Hepatocyte (in vitro differentiated cells): ENCODE measurements around the gene TRIM9. TPM values are rescaled to one million over a fixed set of nuclear protein-coding genes. Genes with fewer than 3 reads are reported as not detected.

Experiments
- DNase-seq: peaks from one replicate; pipeline ENCODE4 v3.0.0-alpha.2; 2016; ENCODE audit warnings: low spot score
- H2AFZ ChIP-seq: fragments of 200-600 bp; sonication (generic); 2 replicates; pipeline ENCODE4 v1.6.0; 2016; ENCODE audit warnings: antibody characterized with exemption, mild to moderate bottlenecking
- H3K27ac ChIP-seq: fragments of 200-600 bp; sonication (generic); 2 replicates; pipeline ENCODE4 v1.5.1; 2016; ENCODE audit warnings: mild to moderate bottlenecking
- H3K27me3 ChIP-seq: fragments of 200-600 bp; sonication (generic); 2 replicates; pipeline ENCODE4 v1.6.1; 2016
- H3K36me3 ChIP-seq: fragments of 200-600 bp; sonication (generic); replicated peaks from 2 replicates; pipeline ENCODE4 v1.5.1; 2016; ENCODE audit warnings: low read depth; ENCODE audit not compliant: insufficient read depth
- H3K4me1 ChIP-seq: fragments of 200-600 bp; sonication (generic); 2 replicates; pipeline ENCODE4 v1.5.1; 2016; ENCODE audit warnings: mild to moderate bottlenecking, moderate library complexity; ENCODE audit not compliant: insufficient read depth
- H3K4me2 ChIP-seq: fragments of 200-600 bp; sonication (generic); 2 replicates; pipeline ENCODE4 v1.6.0; 2016
- H3K4me3 ChIP-seq: fragments of 200-600 bp; sonication (generic); 2 replicates; pipeline ENCODE4 v1.5.1; 2016; ENCODE audit warnings: mild to moderate bottlenecking
- H3K79me2 ChIP-seq: fragments of 200-600 bp; sonication (generic); 2 replicates; pipeline ENCODE4 v1.6.0; 2017; ENCODE audit warnings: mild to moderate bottlenecking
- H3K9me2 ChIP-seq: fragments of 200-600 bp; sonication (generic); replicated peaks from 2 replicates; pipeline ENCODE4 v1.6.0; 2017; ENCODE audit warnings: mild to moderate bottlenecking; ENCODE audit not compliant: insufficient read depth
- H3K9me3 ChIP-seq: fragments of 200-600 bp; sonication (generic); 2 replicates; pipeline ENCODE4 v1.5.1; 2016; ENCODE audit warnings: low read depth, mild to moderate bottlenecking
- H4K20me1 ChIP-seq: fragments of 200-600 bp; sonication (generic); 2 replicates; pipeline ENCODE4 v1.6.0; 2016; ENCODE audit warnings: mild to moderate bottlenecking; ENCODE audit not compliant: insufficient read depth, poor library complexity, severe bottlenecking
- CTCF ChIP-seq: fragments of 200-600 bp; sonication (generic); IDR thresholded peaks from 2 replicates; pipeline ENCODE4 v1.5.1; 2016; ENCODE audit warnings: antibody characterized with exemption, mild to moderate bottlenecking; ENCODE audit not compliant: poor library complexity
- EZH2 ChIP-seq: fragments of 200-600 bp; sonication (generic); IDR thresholded peaks from 2 replicates; pipeline ENCODE4 v1.6.1; 2016; ENCODE audit warnings: antibody characterized with exemption, mild to moderate bottlenecking, borderline replicate concordance
- EZH2phosphoT487 ChIP-seq: fragments of 200-600 bp; sonication (generic); IDR thresholded peaks from one replicate; pipeline ENCODE4 v1.6.1; 2018; ENCODE audit warnings: antibody characterized with exemption, mild to moderate bottlenecking, low read depth, moderate library complexity; ENCODE audit not compliant: unreplicated experiment, severe bottlenecking
- WGBS: methylation state at CpG from one replicate; pipeline ENCODE4 v1.1.6; 2016; ENCODE audit warnings: low lambda C conversion rate; ENCODE audit errors: missing lambda C conversion rate; 5-methylcytosine and 5-hydroxymethylcytosine counted together
- polyA plus RNA-seq: library from polyadenylated mRNA; unstranded; fragments of >200 nt; fragmentation: Nextera tagmentation; extraction: Ambion mirVana; gene quantifications from 2 replicates; pipeline ENCODE4 v1.2.1, GENCODE V29; 2016
- total RNA-seq: library from RNA; depleted of rRNA; stranded (reverse); fragments of >200 nt; gene quantifications from 2 replicates; pipeline ENCODE4 v1.2.3, GENCODE V29; 2014

TRIM9 gene
- total and polyA plus RNA-seq, 2 experiments from 2014 or later: 0.10 to 0.94 TPM

- no peaks in the 10 kb centered on the region for H3K79me2 ChIP-seq
- no peaks in the 10 kb centered on the region for H3K27me3 ChIP-seq
- no peaks in the 10 kb centered on the region for H4K20me1 ChIP-seq
- no peak for DNase-seq
- no peak overlapping the region for H3K27ac ChIP-seq
- H3K9me2 ChIP-seq: no peaks in the 10 kb centered on the region
- 82% methylated on average over 4 of the region's 4 CpGs for WGBS
- H3K4me1 ChIP-seq: peaks cover 6% of the 10 kb centered on the region
- no peaks in the 10 kb centered on the region for H3K36me3 ChIP-seq
- H3K9me3 ChIP-seq: no peaks in the 10 kb centered on the region
- H2AFZ ChIP-seq: no peak overlapping the region
- no peak overlapping the region for H3K4me2 ChIP-seq
- TF ChIP-seq EZH2: no peak
- no peak for TF ChIP-seq EZH2phosphoT487
- no peak for TF ChIP-seq CTCF
- H3K4me3 ChIP-seq: no peak overlapping the region
These were observed 162.1 kb downstream of the TRIM9 start for GRCh38 chr14:50932592-50933495.

GRCh38 chr14:50932156-50932555, 162.7 kb downstream of the TRIM9 start:
- Histone ChIP-seq H3K9me2 (no peaks in the 10 kb centered on the region), H3K79me2 (no peaks in the 10 kb centered on the region), H3K4me3 (no peak overlapping the region), H3K27me3 (no peaks in the 10 kb centered on the region), H3K36me3 (no peaks in the 10 kb centered on the region), H3K4me1 (peaks cover 5% of the 10 kb centered on the region), H3K27ac (peak overlapping the region; percentile 18), H4K20me1 (no peaks in the 10 kb centered on the region), H2AFZ (no peak overlapping the region), H3K9me3 (no peaks in the 10 kb centered on the region), H3K4me2 (no peak overlapping the region)
- no peak for TF ChIP-seq CTCF
- TF ChIP-seq EZH2phosphoT487: no peak
- no peak for TF ChIP-seq EZH2
- 74% methylated on average over 1 of the region's 1 CpG for WGBS
- DNase-seq: no peak

GRCh38 chr14:50931559-50931958, 163.3 kb downstream of the TRIM9 start:
- Histone ChIP-seq H3K27me3 (no peaks in the 10 kb centered on the region), H3K4me3 (no peak overlapping the region), H2AFZ (no peak overlapping the region), H4K20me1 (no peaks in the 10 kb centered on the region), H3K36me3 (no peaks in the 10 kb centered on the region), H3K27ac (no peak overlapping the region), H3K9me3 (no peaks in the 10 kb centered on the region), H3K9me2 (no peaks in the 10 kb centered on the region), H3K79me2 (no peaks in the 10 kb centered on the region), H3K4me1 (no peaks in the 10 kb centered on the region), H3K4me2 (no peak overlapping the region)
- no peak for DNase-seq
- WGBS: 96% methylated on average over 3 of the region's 3 CpGs
- TF ChIP-seq EZH2: no peak
- TF ChIP-seq EZH2phosphoT487: no peak
- TF ChIP-seq CTCF: no peak
